H1 (cell line): ENCODE measurements around the gene PRDM5. TPM values are rescaled to one million over a fixed set of nuclear protein-coding genes. Genes with fewer than 3 reads are reported as not detected.

Source experiments
- ATF3 ChIP-seq: IDR thresholded peaks from 2 replicates; pipeline ENCODE4 v1.6.1; 2011; ENCODE audit warnings: low read depth, mild to moderate bottlenecking, low read length; ENCODE audit not compliant: insufficient read depth
- CHD2 ChIP-seq: IDR thresholded peaks from 2 replicates; pipeline ENCODE4 v1.6.1; 2012; ENCODE audit warnings: low read length, improper control_type of control experiment
- EZH2 ChIP-seq: fragments of 200-600 bp; sonication (generic); IDR thresholded peaks from 2 replicates; pipeline ENCODE4 v1.7.1; 2012; ENCODE audit warnings: low read depth, mild to moderate bottlenecking, moderate library complexity, low read length, inconsistent platforms; ENCODE audit not compliant: severe bottlenecking
- TEAD4 ChIP-seq: IDR thresholded peaks from 2 replicates; pipeline ENCODE4 v1.6.1; 2012; ENCODE audit warnings: low read depth, low read length, inconsistent platforms, mixed read lengths
- ZNF274 ChIP-seq: IDR thresholded peaks from 2 replicates; pipeline ENCODE4 v1.7.0; 2012; ENCODE audit warnings: low read length, borderline replicate concordance; ENCODE audit errors: extremely low read depth
- polyA plus RNA-seq, 7 experiments: library from polyadenylated mRNA; depleted of rRNA in 3 of 7; stranded (reverse) in 5 of 7; unstranded in 2 of 7; fragments of >200 nt in 5 of 7; fragments of 200-250 nt in 2 of 7; gene quantifications; 1 replicate in 5 of 7; 2 replicates in 1 of 7; 4 replicates in 1 of 7; pipeline versions ENCODE4 v1.2.1 to v1.2.3, GENCODE V29; 2011 to 2013; ENCODE audit warnings: missing spikeins in 2 of 7, mixed read lengths in 2 of 7
- total RNA-seq: library from RNA; stranded (reverse); fragmentation: NEBNext Ultra II Directional; extraction: Animal tissue kit (Norgen Biotek cat#: 25700); gene quantifications from 2 replicates; pipeline ENCODE4 v1.2.1, GENCODE V29; 2021

Gene PRDM5
- total and polyA plus RNA-seq, 2 of the 8 experiments (the other 6 are each of a cell fraction or from before 2014, with no cell fraction given): 8.2 to 23.4 TPM

DNA sequence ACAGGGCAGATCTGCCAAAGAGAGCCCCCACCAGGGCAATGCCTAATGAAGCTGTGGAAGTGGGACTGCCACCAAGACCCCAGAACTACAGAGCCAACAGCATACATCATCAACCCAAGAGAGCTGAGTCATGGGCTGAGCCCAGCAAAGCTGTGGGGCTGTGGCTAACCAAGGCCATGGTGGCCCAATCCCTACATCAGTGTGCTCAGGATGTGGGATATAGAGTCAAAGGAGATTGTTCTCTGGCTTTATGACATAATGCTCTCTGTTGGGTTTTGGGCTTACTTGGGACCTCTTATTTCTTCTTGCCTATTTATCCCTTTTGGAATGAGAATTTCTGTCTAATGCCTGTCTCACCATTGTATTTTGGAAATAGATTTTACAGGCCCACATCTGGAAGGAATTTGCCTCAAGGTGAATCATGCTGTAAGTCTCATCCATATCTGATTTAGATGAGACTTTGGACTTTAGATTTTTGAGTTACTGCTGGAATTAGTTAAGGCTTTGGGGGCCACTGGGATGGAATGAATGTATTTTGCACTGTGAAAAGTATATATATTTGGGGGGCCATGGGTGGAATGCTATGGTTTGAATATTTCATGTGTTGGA lies 5.4 kb upstream of the PRDM5 start (continued):
- TF ChIP-seq TEAD4: no peak
- no peak for TF ChIP-seq EZH2
- no peak for TF ChIP-seq CHD2
- no peak for TF ChIP-seq ATF3
- no peak for TF ChIP-seq ZNF274
